B cell (primary cell): ENCODE results near the gene ADCY3.

Experiments used
- CTCF ChIP-seq: fragments of 200-600 bp; IDR thresholded peaks from one replicate; pipeline ENCODE4 v1.8.0; 2022; ENCODE audit warnings: antibody characterized with exemption, mild to moderate bottlenecking
- EZH2 ChIP-seq: IDR thresholded peaks from 2 replicates; pipeline ENCODE4 v1.6.1; 2012; ENCODE audit warnings: borderline replicate concordance, low read depth, mild to moderate bottlenecking, moderate library complexity, low read length; ENCODE audit not compliant: insufficient read depth, poor library complexity, severe bottlenecking

DNA sequence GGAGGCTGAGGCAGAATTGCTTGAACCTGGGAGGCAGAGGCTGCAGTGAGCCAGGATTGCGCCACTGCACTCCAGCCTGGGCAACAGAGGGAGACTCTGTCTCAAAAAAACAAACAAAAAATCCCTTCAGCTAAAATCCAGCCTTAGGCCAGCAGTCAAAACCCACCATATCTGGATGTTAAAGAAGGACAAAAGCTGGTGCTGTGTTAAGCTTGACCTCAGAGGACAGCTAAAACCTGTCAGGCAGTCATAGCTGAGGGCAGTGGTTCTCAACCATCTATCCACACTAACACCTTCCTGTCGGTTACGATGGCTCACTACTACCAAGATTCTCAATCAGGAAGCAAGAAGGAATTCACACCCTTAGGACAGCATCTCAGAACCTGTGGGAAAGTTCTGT lies 136.4 kb downstream of the ADCY3 start:
- TF ChIP-seq EZH2 (no peak), CTCF (no peak)
